Amniotic stem cell (primary cell): Measurements from ENCODE around the gene PARL.

Experiments
- DNase-seq: peaks from one replicate; lab custom pipeline; 2025; lab: John Stamatoyannopoulos, UW

Gene PARL

GRCh38 chr3:183854318-183855035, 30.2 kb downstream of the PARL start:
- no peak for DNase-seq

DNA sequence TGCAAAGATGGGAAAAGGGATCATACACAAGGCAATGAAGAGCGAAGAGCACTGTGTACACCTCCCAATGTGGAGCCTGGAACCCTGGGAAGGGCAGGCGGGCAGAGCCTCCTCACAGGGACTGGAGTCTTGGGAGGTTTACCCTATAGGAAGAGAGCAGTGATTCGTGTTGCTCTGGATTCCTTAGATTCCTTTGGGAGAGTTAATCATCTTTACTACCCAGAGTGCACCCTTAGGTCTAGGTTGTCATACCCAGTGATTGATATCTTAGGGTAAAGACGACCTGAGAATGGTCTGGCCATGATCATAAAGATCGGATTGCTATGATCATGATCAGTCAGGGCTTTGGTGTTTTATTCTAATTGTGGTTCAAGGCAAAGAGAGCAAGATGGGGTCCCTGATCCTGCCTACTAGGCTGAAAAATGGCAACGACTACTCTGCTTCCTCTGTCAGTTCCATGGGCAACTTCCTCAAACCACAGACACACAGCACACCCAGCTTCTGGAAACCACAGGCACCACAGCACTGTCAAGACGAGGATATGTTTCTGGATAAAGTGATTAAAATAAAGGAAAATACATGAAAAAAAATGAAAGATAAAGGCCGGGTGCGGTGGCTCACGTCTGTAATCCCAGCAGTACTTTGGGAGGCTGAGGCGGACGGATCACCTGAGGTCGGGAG, 38.9 kb downstream of the PARL start:
- no peak for DNase-seq

DNA sequence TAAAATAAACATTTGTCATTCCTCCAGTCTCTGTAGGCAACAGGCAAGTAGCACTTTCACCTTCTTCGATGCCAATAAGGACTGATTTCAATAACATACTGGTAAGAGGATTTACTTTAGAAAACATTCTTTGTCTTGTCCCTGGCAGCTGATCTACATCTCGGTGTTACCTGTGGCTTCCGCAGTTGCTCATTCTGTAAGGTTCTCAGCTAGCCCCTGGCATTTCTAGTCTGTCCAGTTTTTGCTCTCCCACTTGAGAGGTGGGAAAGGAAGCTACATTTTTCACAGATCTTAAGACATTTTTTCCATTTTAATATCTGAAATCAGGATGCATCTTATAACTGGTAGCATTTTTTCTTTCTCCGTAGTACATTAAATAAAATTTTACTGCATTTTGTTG, 39.6 kb downstream of the PARL start:
- DNase-seq, result no peak

DNA sequence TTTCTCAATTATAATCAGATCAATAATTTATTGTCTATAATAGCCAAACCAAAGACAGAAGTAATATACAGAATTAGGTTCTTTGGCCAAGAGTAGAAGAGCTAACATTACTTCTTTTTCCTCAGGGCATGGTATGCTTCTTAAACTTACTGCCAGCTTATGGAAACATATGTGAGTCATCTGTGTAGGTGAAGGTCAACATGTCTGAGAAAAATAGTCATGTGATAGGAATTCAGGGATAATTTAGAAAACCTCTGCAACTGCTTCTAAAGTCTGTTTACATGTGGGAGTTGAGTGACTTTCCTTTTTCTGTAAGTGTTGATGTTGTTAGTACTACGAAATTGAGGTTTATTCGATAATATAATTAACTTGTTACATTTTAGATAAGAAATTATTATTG, 40.1 kb downstream of the PARL start:
- DNase-seq, result peak; percentile 74

- no peak for DNase-seq
Observed at GRCh38 chr3:183839751-183840150, 44.9 kb downstream of the PARL start.

GRCh38 chr3:183837894-183838293, 46.8 kb downstream of the PARL start:
- DNase-seq, result no peak

- DNase-seq, result no peak
Observed at GRCh38 chr3:183837390-183837789, 47.3 kb downstream of the PARL start.

- DNase-seq, result no peak
Observed at GRCh38 chr3:183833516-183833915, 51.2 kb downstream of the PARL start.

DNA sequence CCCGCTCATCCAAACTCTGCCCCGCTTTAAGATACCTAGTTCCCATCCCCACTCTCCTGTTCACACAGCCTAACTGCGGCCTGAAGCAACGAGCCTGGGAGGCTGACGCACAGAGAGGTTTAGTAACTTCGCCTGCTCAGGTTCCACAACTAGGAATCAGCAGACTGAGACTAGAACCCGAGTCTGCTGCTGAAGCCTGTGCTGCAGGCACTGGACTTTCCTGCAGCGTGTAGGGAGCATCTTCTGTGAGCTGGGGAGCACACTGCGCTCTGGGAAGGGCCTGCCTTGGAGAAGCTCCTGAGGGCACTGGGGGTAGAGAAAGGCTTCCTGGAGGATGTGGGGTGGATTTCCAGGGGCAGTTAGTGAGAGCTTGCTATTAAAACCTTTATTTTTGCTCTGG, 54.5 kb downstream of the PARL start:
- no peak for DNase-seq

- no peak for DNase-seq
Observed at GRCh38 chr3:183829466-183829865, 55.2 kb downstream of the PARL start.

GRCh38 chr3:183828538-183828870, 56.2 kb downstream of the PARL start:
- no peak for DNase-seq

GRCh38 chr3:183827809-183828537, 56.7 kb downstream of the PARL start:
- DNase-seq, result no peak

GRCh38 chr3:183826448-183827250, 58.0 kb downstream of the PARL start:
- no peak for DNase-seq

GRCh38 chr3:183825456-183826161, 59.1 kb downstream of the PARL start, which contains the start of gene MAP6D1:
TSS of gene MAP6D1 (minus strand) at chr3:183825577. CDS start at chr3:183825547, 30 bp downstream.
- peak; percentile 38 for DNase-seq

DNA sequence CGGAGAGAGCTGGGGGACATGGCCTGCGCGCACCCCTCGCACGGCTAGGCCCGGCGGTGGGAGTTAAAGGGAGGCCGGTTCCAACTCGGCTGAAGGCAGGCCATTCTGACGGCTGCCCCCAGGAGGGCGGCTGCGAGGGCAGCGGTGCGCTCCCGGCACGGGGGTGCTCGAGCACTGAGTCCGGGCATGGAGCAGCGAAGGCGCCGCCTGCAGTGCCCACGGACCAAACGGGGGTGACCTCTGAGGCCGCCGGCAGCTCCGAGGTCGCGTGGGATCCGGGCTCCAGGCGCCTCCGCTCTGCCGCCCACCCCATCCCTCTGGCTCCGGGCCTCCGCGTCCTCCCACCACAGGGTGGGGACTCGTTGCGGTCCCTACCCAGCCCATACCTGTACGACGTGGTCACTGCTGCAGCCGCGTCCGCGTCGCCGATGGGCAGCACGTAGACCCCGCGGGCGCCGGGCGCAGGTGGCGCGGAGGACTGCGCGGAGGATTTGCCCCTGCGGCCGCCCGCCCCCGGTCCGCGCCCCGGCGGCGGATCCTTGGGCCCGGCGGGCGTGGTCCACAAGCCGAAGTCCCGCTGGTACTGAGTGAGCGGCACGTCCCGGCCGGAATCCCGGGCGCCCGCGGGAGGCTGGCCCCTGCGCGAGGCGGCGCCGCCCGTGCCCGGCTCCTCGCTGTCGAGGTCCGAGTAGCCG, 59.8 kb downstream of the PARL start:
- peak; percentile 13 for DNase-seq

DNA sequence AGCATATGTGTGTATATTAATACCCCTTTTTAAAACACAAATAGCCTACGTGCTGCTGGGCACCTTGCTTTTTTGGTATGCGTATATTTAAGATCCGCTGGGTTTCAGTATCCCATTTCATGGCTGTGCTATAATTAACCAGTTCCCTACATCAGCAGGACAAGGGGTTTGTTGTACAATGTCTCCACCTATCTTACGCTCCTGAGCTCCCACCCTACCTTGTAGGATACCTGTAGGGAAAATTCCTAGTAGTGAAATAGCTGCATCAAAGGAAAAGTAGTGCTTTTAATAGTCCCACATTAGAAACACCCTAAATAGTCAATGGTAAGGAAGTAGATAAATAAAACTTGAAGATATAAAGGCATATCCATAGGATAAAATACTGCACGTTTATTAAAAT, 60.7 kb downstream of the PARL start:
- no peak for DNase-seq

GRCh38 chr3:183822631-183823030, 62.0 kb downstream of the PARL start:
- no peak for DNase-seq

DNA sequence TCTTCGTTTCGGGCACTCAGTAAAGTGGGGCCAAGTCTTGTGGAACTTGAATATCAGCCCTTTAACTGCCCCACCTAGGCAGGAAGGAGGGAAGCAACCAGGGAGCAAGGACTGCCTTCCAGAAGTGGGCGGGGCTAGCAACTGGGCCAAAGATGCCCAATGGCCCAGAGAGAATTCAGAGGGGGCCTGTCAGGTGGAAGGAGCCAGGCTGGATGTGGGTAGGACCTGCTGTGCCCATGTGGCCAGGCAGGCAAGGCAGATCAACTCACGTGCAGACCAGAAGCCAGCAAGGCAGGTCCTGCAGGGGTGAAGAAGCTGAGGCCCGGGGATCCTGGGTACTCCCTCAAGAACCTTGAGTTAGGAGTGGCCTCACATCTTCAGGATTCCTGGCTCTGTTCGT, 64.8 kb downstream of the PARL start:
- no peak for DNase-seq

- no peak for DNase-seq
Observed at GRCh38 chr3:183818706-183819624, 65.7 kb downstream of the PARL start.

DNA sequence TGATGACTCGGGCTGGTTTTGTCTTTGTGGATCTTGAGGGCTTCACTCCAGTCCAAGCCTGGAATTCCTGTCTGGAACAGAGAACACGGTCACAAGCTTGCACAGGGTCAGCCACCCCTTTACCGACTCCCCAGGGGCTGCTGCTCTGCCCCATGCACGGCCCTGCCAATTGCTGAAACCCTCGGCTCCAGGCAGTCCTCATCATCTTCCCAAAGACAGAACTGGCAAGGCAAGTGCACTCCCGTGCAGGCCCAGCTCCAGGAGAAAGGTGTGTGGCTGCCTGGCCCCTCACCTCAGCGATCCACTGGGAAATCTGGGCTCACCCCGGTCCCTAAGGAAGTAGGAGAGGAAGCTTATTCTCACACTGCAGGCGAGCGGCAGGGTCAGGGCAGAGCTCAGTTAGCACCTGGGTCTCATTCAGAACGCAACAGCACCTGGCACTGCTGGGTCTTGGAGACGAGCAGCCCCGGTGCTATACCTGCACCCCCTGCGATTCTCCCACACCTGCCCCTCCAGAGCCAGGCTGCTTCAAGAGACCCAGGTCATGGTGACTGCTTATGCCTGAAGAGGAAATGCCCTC, 66.5 kb downstream of the PARL start:
- DNase-seq, result no peak
